HG02610 (cell line): Measurements from ENCODE around the gene ARL8B.
"Not testable (repeated sequence)": the region's sequence is repeated elsewhere in the genome, so short reads cannot be mapped to it uniquely, and the experiment has no call there.

Source experiments
- ATAC-seq: cut with Tn5 transposase; IDR thresholded peaks from one replicate; pipeline ENCODE4 v1.9.1; 2021; ENCODE audit warnings: mild to moderate bottlenecking, moderate library complexity; ENCODE audit not compliant: unreplicated experiment

ARL8B gene

DNA sequence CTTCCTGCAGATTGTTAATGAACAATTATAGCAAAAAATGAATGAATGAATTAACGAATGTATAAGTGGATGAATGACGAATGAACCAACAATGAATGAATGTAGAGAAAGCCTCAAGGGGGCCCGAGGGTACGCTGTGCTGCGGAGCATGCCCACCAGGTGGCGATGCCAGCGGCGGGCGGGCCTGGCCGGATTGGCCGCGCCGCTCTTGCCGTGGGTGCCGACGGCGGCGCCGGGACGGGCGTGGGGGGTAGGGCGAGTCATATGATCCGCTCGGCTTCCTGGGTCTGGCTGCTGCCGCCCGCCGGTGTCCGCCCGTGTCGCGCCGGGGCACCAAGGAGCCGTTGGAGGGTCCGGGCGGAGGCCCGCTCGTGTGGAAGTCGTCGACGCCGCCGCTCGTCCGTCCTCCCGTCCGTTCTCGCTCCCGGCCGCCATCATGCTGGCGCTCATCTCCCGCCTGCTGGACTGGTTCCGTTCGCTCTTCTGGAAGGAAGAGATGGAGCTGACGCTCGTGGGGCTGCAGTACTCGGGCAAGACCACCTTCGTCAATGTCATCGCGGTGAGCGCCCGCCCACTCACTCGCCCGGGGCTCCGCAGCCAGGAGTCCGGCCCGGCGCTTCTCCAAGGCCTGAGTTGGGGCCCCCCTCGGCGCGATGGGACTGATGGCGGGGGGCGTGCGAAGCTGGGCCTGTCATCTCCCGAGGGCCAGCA, at the start of gene ARL8B:
TSS of gene ARL8B (plus strand) at position 263 of the 711 bp plus-strand sequence. CDS start at position 437, 174 bp downstream.
- peak; percentile 90 for ATAC-seq

DNA sequence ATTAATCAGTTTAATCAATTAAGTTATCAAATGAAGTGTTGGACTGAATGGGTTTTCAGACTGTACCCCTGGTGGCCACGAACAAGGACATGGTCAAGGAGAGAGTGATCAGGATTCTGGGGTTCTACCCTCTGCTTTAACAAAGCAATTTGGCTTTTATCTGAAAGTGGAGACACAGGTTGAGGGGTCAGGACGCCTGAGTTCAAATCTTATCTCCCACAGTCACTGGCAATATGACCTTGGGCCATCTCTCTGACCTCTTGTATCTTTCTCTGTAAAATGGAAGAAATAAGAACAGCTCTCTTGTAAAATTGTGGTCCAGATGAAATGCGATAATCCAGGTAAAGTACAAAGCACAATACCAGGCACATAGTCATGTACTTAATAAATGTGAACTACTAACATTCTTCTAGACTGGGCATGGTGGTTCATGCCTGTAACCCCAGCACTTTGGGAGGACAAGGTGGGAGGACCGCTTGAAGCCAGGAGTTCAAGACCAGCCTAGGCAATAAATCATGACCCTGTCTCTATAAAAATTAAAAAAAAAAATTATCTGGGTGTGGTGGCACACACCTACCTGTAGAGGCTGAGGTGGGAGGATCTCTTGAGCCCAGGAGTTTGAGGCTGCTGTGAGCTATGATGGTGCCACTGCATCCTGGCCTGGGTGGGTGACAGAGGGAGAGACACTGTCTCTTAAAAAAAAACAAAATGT, 48.6 kb upstream of the ARL8B start:
- ATAC-seq: no peak

DNA sequence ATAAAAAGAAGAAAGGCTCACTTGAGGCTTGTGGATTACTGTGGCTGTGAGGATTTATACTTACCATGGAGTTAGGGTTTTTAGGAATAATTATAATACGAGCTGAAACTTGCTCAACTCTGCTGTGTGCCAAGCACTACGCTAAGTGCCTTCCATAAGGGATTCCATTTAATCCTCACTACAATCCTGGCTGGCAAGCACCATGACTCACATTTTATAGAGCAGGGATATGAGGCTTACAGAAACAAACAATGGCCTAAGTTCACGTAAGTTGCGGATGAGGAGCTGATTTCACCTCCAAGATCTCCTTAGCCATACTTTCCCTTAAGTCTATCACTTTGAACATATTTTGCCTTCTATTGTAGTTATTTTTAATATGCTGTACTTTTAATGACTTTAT, 43.9 kb upstream of the ARL8B start:
- ATAC-seq: no peak

DNA sequence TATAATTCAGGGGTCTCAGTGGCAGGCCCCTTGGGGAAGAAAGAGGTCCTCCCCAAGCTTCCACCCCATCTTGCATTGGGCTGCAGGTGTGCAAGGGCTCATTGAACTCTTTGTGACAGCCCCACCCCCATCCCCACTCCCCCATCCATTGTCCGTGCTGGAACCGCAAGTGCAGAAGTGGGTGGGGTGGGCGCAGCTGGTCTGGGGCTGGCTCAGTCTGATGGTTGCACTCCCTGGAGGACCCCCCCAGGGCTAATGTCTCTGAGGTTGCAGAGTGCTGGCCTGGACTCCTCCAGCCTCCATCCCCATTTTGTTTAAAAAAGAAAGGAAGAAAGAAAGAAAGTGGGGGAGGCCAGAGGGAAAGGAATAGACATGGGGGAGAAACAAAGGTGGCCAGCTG, 42.3 kb upstream of the ARL8B start:
- no peak for ATAC-seq

DNA sequence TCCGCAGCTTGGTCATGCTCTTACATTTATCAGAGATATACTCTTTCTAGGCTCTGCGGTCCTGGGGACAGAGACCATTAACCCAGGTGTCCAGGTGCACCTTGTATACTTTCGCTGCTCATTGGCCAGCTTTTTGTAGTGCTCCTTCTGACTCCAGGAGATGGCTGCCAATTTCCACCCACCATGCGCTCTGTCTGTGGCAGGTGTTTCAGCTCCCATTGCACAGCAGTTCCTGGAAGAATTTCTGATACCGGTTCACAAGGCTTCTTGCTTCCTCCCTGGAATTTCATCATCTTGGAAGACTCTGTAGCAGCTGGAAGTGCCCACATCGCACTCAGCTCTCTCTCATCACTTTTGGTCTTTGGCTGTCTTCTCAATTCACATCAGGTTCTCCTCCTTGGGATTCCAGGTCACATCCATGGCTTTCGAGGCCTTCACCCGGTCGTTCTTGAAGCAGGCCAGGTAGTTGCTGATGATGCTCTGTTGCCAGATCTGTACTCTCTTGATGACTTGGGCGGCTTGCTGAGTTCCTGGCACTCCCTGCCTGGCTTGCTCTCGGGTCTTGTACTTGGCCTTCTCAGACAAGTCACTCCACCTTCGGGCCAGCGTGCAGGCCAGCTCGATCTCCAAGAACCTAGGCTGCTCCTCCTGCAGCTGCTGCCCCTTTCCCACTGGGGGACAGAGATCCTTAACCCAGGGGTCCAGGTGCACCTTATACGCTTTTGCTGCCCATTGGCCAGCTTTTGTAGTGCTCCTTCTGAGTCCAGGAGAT, 41.1 kb upstream of the ARL8B start:
- no peak for ATAC-seq

DNA sequence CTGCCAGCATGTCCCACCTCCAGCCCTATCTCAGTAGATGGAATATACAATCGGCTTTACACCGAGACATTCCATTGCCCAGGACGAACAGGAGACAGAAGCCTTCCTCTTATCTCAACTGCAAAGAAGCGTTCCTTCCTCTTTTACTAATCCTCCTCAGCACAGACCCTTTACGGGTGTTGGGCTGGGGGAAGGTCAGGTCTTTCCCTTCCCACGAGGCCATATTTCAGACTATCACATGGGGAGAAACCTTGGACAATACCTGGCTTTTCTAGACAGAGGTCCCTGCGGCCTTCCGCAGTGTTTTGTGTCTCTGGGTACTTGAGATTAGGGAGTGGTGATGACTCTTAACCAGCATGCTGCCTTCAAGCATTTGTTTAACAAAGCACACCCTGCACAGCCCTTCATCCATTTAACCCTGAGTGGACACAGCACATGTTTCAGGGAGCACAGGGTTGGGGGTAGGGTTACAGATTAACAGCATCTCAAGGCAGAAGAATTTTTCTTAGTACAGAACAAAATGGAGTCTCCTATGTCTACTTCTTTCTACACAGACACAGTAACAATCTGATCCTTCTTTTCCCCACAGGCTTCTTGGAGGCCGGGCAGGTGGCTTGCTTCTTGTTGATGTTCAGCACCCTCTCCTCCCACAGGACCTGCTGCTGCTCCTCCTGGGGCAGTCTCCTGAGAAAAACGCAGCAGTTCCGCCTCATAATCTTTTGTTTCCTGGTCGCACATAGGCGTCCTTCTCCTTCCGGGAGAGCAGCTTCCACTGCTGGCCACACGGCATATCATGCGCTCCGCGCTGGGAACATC, 39.9 kb upstream of the ARL8B start:
- not testable (repeated sequence) for ATAC-seq

DNA sequence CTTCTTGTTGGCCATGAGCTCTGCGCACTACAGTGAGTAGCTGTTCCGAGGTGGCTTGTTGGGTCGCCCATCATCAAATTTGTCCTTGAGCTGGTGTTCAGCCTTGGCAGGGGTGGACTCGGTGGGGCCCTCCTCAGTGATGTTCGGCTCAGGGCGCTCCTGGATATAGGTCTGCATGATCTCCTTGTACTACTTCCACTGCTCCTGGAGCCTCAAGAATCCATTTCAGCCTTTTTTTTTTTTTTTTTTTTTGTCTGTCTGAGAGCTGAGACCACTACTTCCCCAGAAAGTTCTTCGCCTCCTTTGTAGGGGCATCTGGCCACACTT, 39.3 kb upstream of the ARL8B start:
- ATAC-seq: no peak

DNA sequence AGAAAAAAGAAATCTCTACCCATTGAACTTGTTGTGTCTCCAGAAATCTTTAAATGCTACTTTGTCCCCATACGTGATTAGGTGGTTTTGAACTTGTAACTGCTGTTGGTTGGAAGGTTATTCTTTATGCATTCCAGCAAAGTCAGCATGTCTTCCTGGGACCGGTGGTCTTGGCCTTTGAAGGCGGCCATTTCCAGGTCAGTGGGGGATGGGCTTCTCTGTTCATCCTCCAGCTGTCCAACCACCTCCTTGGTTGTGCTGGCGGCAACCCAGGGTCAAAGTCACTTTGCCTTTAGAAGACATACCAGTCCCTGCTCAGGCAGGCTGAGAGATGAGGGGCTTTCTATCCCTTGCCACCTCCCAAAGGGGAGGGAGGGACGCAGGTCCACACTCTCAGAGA, 37.9 kb upstream of the ARL8B start:
- ATAC-seq: no peak

DNA sequence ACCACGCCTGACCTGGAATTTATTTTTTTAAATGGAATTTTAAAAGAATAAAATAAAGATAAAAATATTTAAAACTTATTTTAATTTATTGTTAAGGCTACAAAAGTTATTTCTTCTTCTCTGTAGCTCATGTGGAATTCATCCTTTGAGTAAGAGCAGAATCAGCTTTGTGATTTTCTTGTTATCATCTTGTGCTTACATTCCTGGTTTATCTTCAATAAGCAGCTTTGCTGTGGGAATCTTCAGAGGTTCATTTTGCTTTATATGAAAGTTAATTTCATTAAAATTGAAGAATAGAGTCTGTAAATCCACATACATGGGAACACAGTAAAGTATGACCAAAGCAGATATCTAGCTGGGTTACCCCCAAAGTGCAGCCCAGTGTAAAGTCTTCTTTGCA, 35.4 kb upstream of the ARL8B start:
- no peak for ATAC-seq

DNA sequence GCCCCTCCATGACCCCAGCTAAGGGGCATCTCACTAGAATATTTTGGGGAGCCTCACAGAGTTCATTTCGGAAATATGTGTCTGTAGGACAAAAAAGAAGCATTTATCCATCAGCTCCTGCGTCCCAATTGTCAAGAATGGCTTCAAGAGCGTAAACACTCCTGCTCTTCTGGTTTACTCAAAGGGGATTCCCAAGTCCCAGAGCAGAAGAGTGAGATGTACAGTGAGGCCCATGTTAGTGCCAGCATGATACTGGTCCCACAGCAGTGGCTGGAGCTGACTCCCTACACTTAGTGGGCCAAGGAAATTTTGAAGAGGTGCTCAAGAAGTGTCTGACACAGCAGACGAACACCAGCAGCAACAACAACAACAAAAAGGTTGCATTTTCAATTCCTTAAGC, 34.9 kb upstream of the ARL8B start:
- ATAC-seq: no peak

DNA sequence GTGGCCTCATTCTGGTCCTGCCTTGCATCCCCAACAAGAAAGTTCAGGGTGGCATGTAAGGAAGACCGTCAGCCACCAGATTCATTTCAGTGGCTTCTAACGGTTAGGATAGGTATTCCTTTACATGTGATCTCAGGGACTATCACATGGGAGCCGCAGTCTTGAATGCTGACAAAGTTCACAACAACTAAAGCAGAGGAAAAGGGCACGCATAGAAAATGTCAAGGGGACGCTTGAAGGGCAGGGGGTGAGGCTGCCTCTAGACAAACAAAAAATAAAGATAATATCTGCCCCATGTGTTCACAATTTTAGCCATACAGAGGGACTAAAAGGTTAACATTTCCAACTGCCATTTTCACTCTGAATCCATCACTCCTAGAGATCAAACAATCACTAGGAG, 31.9 kb upstream of the ARL8B start:
- ATAC-seq: no peak

DNA sequence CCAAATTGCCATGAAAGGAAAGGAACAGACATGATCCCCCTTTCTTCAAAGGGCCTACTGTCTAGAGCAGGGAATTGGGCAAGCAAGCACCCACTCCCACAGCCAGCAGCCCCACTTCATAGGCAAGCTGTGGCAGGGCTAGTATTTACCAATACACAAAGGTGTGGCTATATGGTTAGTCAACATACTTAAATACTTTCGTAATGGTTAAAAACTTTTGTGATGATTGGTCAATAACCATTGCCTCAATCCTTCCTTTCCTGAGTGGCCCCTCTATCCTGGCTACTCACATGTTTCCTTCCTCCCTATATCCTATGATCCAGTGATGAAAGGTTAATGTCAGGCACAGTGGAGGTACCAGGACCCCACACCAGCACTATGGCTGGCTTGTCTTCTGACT, 30.1 kb upstream of the ARL8B start:
- no peak for ATAC-seq

DNA sequence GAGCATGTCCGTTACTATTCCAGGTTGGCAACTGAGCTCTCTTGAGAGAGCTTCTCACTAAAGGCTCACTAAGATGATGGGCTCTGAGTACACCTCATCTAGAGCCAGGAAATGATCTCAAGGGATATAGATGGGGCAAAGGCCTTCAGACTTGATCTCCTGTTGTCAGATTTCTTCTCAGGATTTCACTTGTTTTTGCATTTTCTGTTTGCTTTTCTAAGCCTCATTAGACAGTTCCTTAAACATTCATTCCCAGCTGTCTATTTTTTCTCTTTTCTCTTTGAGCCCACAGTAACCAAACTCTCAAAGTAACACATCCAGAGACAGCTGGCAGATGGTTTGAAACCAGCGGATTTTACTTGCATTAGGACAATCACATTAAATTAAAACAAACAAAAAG, 28.4 kb upstream of the ARL8B start:
- ATAC-seq: no peak

DNA sequence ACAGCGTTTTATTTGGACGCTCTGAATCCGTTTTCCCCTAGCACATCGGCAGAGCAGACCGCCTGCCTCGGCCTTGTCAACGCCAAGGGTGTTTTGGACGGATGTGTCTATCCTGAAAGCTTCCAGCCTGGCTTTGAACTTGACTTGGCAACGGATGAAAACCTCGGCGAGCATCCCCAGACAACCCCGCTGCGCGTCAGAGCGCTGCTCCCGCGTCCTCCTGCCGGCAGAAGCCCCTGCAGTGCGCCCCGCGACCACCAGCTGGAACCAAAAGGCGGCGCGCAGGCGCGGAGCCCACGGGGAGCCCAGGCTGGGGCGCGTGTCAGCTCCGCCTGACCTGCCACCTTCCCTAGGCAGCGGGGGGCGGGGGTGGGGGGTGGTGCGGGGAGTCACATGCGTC, 26.2 kb upstream of the ARL8B start:
- ATAC-seq: no peak

DNA sequence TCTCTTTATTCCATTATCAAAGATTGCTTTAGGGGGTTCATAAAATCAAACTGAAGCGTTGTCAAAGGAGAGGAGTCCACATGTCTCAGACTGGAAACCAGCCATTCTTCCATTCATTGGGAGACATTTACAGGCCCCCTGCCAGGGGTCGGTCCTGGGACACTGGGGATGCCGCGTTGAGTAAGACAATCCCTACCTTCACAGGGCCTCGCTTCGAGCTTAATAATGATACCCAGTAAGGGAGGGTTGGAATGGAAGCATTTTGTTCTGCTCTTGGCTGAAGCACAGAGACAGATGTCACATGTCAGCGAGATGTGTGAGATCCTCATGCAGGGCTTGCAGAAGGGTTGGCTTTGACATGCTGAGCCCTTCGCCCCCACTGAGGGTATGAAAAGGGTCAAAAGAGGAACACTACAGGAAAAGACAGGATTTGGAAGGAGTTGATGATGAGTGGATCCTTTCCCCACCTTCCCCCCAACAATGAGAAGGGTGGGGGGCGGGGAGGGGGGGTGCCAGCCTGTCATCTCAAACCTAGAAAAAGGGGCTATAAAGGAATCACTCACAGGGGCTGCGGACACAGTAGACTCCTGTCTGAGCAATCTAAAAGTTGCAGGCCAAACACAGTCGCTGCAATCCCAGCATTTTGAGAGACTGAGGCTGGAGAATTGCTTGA, 25.6 kb upstream of the ARL8B start:
- no peak for ATAC-seq

DNA sequence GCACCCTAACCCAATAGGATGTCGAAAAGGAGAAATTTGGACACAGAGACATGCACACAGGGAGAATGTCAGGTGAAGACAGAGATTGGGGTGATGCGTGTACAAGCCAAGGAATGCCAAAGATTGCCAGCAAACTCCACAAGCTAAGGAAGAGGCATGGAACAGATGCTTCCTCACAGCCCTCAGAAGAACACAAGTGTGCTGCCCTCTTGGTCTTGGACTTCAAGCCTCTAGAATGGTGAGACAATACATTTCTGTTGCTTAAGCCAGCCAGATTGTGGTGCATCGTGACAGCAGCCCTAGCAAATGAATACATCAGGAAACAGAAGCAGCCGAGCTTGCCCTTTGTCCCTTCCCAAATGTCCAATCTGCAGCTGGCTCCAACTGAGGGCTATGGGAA, 23.7 kb upstream of the ARL8B start:
- no peak for ATAC-seq

DNA sequence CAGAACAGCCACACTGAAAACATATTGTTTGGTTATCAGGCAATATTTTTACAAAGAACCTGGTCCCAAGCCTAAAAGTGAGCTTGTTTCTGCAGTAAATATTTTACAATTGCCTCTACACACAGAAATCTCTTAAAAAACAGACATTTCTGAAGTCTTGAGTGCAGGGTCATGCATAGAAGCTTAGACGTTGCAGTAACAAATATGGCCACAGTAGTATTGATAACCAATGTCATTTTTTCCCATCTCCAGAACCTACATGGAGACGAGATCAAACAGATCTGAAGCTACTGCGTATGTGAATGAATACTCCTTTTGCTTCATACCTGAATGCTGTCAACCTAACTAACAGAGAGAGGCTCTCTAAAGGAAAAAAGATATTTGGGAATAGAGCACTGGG, 19.6 kb upstream of the ARL8B start:
- ATAC-seq: no peak

DNA sequence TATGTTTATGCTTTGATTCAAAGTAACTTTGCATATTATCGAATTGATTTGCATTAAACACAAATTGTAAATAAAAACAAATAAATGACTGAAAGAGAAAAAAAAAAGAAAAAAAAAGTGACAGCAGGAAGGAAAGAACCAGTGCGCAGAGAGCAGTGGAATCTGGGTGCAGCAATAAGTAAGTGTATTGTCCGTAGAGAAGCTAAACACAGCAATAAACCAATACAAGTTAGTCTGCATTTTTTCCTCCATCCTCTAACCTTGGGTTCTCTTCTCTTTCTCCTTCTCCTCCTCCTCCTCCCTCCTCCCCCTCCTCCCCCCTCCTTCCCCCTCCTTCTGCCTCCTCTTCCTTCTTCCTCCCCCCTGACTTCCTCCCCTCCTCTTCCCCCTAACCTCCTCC, 18.3 kb upstream of the ARL8B start:
- ATAC-seq: no peak

DNA sequence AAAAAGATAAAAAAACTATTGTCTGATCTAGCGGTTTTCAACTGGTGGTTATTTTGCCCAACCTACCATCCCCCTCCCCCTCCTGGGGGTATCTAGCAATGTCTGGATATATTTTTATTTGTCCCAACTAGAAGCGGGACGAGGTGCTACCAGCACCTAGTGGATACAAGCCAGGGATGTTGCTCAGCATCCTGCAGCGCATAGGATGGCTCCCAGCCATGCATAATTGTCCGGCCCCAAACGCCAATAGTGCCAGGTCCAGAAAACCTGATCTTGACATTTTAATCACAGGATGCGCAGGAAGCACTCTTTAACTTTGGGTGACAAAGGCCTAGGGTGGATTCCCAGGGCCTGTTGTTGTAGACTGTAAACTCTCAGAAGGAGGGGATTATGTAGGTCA, 17.0 kb upstream of the ARL8B start:
- no peak for ATAC-seq

DNA sequence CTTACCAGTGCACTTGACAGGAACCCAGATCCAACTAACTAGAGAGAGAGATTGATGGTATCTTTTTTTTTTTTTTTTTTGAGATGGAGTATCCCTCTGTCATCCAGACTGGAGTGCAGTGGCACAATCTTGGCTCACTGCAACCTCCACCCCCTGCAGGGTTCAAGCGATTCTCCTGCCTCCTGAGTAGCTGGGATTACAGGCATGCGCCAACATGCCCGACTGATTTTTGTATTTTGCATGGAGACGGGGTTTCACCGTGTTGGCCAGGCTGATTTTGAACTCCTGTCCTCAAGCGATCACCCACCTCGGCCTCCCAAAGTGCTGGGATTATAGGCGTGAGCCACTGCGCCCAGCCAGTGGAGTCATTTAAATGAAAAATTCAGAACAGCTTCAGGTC, 15.7 kb upstream of the ARL8B start:
- not testable (repeated sequence) for ATAC-seq

DNA sequence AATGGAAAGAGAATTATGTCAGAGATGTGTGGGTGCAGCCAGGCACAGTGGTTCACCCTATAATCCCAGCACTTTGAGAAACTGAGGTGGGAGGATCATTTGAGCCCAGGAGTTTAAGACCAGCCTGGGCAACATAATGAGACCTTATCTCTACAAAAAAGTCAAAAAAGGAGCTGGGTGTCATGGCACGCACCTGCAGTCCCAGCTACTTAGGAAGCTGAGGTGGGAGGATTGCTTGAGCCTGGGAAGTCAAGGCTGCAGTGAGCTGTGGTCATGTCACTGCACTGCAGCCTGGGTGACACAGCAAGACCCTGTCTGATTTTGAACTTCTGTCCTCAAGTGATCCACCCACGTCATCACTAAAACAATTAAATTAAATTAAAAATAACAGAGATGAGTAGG, 15.2 kb upstream of the ARL8B start:
- not testable (repeated sequence) for ATAC-seq
